ENCODE measurements around the gene CASS4. TPM values are rescaled to one million over a fixed set of nuclear protein-coding genes. Genes with fewer than 3 reads are reported as not detected.

CASS4 gene
- total RNA-seq, 1 experiment from 2014 or later = 2.5 TPM

DNA sequence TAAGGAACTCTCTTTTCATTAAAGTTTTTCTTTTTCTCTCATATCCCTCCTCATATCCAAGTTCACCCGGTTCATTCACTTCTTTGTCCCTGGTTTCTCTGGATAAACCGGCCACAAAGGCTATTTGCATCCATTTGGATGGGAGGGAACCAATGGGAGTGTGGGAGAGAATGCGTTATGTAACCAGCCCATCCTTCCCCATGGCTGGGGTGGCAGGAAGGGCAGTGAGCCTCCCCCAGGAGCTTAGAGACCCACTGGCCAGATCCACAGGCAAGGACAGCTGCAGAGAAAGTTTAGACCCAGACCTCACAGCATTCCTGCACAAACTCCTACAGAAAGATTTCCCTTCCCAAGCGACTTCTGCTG lies 10.7 kb downstream of the CASS4 start:
- peak; percentile 84 for DNase-seq (ENCODE audit: low read depth)

GRCh38 chr20:56423211-56423610 lies 11.2 kb downstream of the CASS4 start:
- no peak for DNase-seq (ENCODE audit: low read depth)

GRCh38 chr20:56423886-56424285 lies 11.8 kb downstream of the CASS4 start:
- DNase-seq (ENCODE audit: low read depth) = no peak

- no peak for DNase-seq (ENCODE audit: low read depth)
Measured at GRCh38 chr20:56424931-56425330, 12.9 kb downstream of the CASS4 start.

DNA sequence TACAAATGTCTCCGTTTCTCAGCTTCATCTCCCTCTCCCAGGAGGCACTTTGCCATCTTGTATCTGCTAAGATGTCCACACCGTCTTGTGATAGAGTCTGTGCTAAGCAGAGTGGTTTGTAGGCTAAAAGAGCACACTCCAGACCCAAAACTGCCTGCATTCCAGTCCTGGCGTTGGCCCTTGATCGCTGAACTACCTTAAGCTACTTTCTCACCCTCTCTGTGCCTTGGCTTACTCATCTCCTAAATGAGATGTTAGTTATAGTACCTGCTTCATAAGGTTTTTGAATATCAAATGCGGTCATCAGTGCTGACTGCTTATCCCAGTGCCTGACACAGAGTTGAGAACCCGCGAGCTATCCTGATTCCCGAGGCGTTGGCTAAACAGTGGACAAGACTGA lies 14.0 kb downstream of the CASS4 start:
- DNase-seq (ENCODE audit: low read depth) = no peak

GRCh38 chr20:56426926-56427325 lies 14.9 kb downstream of the CASS4 start:
- no peak for DNase-seq (ENCODE audit: low read depth)

DNA sequence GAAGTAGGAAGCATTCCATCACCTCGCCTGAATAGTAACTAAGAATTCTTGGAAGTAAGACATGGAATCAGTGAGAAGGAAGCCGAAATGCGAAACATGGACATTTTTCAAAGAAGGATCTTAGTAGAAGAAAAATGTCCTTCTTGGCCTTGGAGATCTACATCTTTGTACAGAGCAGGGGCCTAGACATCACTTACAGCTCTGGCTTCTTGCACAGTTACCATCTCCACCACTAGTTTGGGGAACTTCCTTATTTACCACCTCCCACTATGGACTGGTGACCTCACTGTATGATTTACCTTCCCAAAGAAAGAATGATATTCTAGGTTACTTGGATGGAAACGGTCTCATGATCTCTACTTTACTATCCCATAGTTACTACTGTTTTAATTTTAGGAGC lies 15.7 kb downstream of the CASS4 start:
- no peak for DNase-seq (ENCODE audit: low read depth)

GRCh38 chr20:56428410-56428809 lies 16.4 kb downstream of the CASS4 start:
- DNase-seq (ENCODE audit: low read depth) = no peak

GRCh38 chr20:56428881-56429280 lies 16.8 kb downstream of the CASS4 start:
- DNase-seq (ENCODE audit: low read depth) = no peak

DNA sequence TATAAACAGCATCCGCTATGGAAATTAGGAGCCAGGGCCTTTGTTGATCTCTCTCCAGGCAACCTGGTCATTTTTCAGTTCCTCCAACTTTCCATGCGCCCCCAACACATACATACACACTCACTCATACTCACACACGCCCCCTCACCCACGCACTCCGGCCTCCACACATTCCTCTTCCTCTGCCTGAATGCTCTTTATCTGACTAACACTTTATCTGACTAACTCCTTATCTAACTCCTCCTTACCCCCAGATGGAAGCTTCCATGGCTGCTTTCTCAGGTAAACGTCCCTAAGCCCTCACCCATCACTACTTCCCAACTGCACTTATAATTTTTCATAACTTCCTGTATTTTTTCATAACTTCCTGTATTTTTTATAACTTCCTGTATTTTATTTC lies 17.4 kb downstream of the CASS4 start:
- peak; percentile 73 for DNase-seq (ENCODE audit: low read depth)

DNA sequence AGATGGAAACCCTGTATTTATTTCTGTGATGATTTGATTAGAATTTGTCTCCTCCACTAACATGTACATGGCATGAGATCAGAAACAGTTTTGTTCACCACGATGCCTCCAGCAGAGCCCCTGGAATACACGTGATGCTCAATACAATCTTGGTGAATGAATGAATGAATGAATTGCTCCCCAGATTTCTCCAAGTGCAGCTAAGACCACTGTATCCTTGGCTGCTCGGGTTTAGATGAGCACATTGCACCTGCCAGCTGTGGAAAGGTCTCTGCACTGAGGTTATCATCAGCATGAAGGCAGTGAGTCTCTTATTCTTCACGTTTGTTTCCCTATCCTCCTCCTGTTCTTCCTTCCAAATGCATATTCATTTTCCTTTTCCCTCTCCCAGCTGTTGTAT lies 17.9 kb downstream of the CASS4 start:
- DNase-seq (ENCODE audit: low read depth) = no peak

GRCh38 chr20:56430461-56430860 lies 18.4 kb downstream of the CASS4 start:
- DNase-seq (ENCODE audit: low read depth) = no peak

GRCh38 chr20:56430957-56431356 lies 18.9 kb downstream of the CASS4 start:
- no peak for DNase-seq (ENCODE audit: low read depth)

DNA sequence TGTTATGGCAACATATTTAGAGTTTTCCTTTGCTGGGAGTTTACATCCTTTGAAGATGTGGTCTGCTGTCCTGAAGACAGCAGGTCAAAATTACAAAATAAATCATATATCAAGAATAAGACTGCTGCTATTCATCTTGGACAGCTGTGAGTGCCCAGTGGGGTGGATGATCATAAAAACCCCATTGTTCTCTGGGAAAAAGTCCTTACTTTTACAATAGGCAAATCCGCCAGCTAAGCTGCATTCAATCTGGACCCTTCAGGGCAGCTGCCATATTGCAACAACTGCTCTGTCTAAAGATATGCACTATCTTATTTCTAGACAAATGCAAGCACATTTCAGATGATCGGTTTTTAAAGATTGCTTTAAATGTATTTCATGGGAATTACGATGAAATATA lies 19.4 kb downstream of the CASS4 start:
- DNase-seq (ENCODE audit: low read depth) = peak; percentile 25

DNA sequence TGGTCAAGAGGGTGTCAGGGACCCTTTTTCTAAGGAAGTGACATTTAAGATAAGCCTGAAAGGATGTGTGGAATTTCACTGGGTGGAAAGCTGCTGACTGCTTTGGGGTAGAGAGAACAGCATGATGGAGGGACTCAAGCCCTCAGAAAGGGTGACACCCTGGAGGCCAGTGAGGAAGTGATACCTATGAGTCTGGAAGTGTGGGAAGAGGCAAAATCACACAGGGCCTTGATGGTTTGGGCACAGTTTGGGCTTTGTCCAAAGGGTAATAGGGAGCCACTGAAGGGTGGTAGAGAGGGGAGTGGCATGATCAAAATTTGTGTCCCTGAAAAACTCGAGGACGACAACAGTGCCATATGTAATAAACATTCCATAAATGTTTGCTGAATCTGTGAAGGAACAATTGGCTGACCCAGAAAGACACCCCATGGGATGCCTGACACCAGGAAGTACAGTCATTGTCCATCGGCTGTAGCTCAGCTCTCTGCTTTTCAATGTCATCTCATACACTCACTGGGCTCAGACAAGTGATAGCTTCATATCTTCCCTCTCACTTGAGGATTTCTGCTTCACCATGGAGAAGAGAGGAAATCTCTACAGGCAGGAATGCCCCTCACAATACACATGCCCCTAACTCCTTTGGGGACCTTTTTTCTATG lies 21.3 kb downstream of the CASS4 start:
- no peak for DNase-seq (ENCODE audit: low read depth)

GRCh38 chr20:56433880-56434255 lies 21.8 kb downstream of the CASS4 start:
- peak; percentile 57 for DNase-seq (ENCODE audit: low read depth)

DNA sequence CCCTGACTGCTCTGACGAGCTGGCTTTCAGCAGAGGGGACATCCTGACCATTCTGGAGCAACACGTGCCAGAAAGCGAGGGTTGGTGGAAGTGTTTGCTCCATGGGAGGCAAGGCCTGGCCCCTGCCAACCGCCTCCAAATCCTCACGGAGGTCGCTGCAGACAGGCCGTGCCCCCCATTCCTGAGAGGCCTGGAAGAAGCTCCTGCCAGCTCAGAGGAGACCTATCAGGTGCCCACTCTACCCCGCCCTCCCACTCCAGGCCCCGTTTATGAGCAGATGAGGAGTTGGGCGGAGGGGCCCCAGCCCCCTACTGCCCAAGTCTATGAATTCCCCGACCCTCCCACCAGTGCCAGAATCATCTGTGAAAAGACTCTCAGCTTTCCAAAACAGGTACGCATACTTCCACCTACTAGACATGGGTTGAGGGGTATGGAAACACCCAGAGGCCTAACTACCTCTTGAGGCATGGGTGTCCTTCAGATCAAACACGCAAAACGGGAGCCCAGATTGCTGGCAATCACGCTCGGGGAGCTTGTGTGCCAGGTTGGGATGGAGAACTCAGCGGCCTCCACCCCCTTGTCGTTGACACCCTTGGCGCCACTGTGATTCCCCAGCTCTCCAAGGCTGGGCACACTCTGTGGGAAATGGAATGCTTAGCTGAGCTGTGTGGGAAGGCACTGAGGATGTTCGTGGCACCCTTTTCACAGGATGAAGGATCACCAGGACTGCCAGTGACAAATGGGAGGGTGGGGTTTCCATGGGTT lies 25.3 kb downstream of the CASS4 start:
- no peak for DNase-seq (ENCODE audit: low read depth)

GRCh38 chr20:56438284-56438683 lies 26.2 kb downstream of the CASS4 start:
- no peak for DNase-seq (ENCODE audit: low read depth)

GRCh38 chr20:56439771-56440291 lies 27.8 kb downstream of the CASS4 start:
- peak; percentile 100 for DNase-seq (ENCODE audit: low read depth)

- DNase-seq (ENCODE audit: low read depth) = peak; percentile 91
Measured at GRCh38 chr20:56440346-56441007, 28.4 kb downstream of the CASS4 start.

- peak; percentile 47 for DNase-seq (ENCODE audit: low read depth)
Measured at GRCh38 chr20:56442389-56443365, 30.6 kb downstream of the CASS4 start.
